ENCODE data around the gene PLEKHH1. TPM values are rescaled to one million over a fixed set of nuclear protein-coding genes. Genes with fewer than 3 reads are reported as not detected.
"Not testable (repeated sequence)": the region's sequence is repeated elsewhere in the genome, so short reads cannot be mapped to it uniquely, and the experiment has no call there.

The PLEKHH1 gene
- total RNA-seq, 4 donors from 2014 or later = 2.4 to 10.2 (median 4.6) TPM

DNA sequence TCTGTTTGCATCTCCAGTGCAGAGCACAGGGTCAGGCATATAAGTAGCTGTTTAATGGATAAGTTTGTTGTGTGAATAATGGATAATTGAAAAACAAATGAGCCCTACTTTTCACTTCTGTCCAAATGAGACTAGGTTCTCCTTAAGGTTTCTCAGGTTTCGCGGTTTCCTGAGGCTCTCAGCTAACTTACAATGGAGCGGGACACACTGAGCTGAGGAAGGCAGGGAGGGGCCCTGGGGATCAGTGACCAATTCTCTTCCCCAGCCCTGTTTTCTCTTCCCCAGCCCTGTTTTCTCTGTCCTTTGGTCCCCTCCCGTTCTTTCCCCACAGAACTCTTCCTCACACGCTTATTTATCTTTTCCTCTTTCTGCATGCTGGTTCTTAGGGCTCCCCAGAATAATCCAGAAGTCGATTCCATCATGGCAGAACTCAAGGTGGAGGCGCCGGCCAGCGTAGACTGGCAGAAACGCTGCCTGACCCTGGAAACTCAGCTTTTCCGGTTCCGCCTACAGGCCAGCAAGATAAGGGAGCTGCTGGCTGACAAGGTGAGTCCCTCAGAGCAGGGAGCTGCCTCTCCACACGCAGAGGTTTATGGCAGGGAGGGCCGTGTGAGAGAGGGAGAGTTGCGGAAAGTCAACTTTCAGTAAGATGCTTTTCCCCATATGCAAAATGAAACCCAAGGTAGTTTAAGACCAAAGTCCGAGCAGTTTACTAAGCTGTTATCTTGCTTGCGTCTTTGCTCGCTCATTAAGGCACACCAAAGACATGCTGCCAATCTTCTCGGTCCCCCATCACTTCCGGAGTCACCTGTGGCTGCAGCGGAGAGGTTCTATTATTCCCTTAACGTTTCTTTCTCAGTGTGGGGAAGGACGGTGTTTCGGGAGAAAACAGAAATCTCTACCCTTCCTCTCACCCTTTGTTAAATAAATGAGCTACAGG, 8.6 kb downstream of the PLEKHH1 start:
- peaks cover 0 to 32% (median 0%) of the 10 kb centered on the region in 3 donors for H3K36me3 ChIP-seq
- 63 to 69% methylated on average over 24 of the region's 24 CpGs for WGBS, 2 donors
- TF ChIP-seq CTCF (IDR thresholded peaks at IDR 0.05) = no peak
- no peak for TF ChIP-seq EP300 (IDR thresholded peaks at IDR 0.05)
- no peak for DNase-seq (ENCODE audit: low spot score in 2 of 2)
- H3K27me3 ChIP-seq = no peaks in the 10 kb centered on the region
- no peak overlapping the region for H3K4me3 ChIP-seq
- peak overlapping the region in 1 of 4 donors; percentile 66 for H3K27ac ChIP-seq
- peaks cover 0 to 13% (median 6%) of the 10 kb centered on the region in 4 donors for H3K4me1 ChIP-seq
- no peaks in the 10 kb centered on the region for H3K9me3 ChIP-seq

DNA sequence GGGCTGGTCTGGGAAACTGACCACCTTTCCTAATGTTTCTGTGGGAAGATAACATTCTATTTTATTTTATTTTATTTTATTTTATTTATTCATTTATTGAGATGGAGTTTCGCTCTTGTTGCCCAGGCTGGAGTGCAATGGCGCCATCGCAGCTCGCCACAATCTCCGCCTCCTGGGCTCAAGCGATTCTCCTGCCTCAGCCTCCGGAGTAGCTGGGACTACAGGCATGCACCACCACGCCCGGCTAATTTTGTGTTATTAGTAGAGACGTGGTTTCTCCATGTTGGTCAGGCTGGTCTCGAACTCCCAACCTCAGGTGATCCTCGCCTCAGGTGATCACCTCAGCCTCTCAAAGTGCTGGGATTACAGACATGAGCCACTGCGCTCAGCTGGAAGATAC, 9.5 kb downstream of the PLEKHH1 start:
- Histone ChIP-seq H3K36me3 (peaks cover 0 to 38% (median 0%) of the 10 kb centered on the region in 3 donors), H3K4me1 (peaks cover 0 to 11% (median 5%) of the 10 kb centered on the region in 4 donors)
- not testable (repeated sequence) for H3K4me3 ChIP-seq; H3K27ac ChIP-seq; H3K27me3 ChIP-seq; H3K9me3 ChIP-seq; DNase-seq (ENCODE audit: low spot score in 2 of 2)
- 92 to 93% methylated on average over 13 of the region's 13 CpGs for WGBS, 2 donors

DNA sequence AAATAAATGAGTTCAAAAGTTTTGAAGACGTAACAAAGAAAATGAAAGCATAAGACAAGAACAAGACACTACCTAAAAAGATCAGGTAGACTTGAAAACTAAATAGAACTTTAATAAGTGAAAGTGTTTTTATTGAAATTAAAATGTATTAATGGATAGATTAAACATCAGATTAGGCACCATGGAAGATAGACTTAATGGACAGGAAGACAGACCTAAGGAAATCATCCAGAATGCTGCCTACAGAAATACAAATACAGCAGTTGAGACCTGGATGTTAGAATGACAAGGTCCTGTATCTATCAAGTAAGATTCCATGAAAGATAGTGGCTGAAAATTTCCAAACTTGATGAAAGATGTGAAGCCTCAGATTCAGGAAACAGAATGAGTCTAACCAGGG, 11.5 kb downstream of the PLEKHH1 start:
- Histone ChIP-seq H3K4me1 (no peaks in the 10 kb centered on the region), H3K27ac (no peak overlapping the region), H3K27me3 (no peaks in the 10 kb centered on the region), H3K4me3 (no peak overlapping the region), H3K36me3 (peaks cover 0 to 40% (median 0%) of the 10 kb centered on the region in 3 donors), H3K9me3 (no peaks in the 10 kb centered on the region)
- TF ChIP-seq CTCF (IDR thresholded peaks at IDR 0.05) = no peak
- no peak for DNase-seq (ENCODE audit: low spot score in 2 of 2)
- whole genome bisulfite sequencing, 2 donors = 95 to 96% methylated on average over 1 of the region's 1 CpG

GRCh38 chr14:67547224-67547780, 14.2 kb downstream of the PLEKHH1 start:
- no peak overlapping the region for H3K27ac ChIP-seq
- TF ChIP-seq EP300 (IDR thresholded peaks at IDR 0.05) = no peak
- TF ChIP-seq POLR2A (IDR thresholded peaks at IDR 0.05) = no peak
- TF ChIP-seq CTCF (IDR thresholded peaks at IDR 0.05) = no peak
- WGBS, 2 donors = 83 to 87% methylated on average over 4 to 5 of the region's 5 CpGs
- DNase-seq (ENCODE audit: low spot score in 2 of 2) = no peak
- H3K36me3 ChIP-seq = peaks cover 0 to 35% (median 0%) of the 10 kb centered on the region in 3 donors
- H3K4me1 ChIP-seq = no peaks in the 10 kb centered on the region
- no peak overlapping the region for H3K4me3 ChIP-seq
- H3K9me3 ChIP-seq = no peaks in the 10 kb centered on the region
- H3K27me3 ChIP-seq = no peaks in the 10 kb centered on the region

DNA sequence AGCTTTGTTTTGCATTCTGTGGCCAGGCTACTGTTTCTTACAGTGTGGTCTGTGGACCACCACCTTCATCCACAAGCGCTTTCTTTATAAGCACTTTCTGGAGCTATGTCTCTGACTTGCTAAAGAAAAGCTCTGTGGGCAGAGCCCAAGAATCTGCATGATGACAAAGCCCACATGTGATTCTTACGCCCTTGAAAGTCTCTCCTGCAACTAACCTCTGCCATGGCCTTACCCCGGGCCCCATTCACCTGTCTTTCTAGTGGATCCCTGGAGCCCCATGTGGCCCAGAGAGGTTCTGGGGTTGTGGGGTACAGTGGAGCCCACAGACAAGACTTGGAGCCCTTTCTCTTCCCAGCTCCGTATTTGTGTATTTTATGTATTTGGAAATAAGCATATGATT, 16.6 kb downstream of the PLEKHH1 start:
- Histone ChIP-seq H3K4me3 (no peak overlapping the region), H3K27ac (no peak overlapping the region), H3K27me3 (no peaks in the 10 kb centered on the region), H3K36me3 (peaks cover 0 to 20% (median 0%) of the 10 kb centered on the region in 3 donors), H3K4me1 (no peaks in the 10 kb centered on the region), H3K9me3 (no peaks in the 10 kb centered on the region)
- no peak for TF ChIP-seq EP300 (IDR thresholded peaks at IDR 0.05)
- TF ChIP-seq POLR2A (IDR thresholded peaks at IDR 0.05) = no peak
- TF ChIP-seq CTCF (IDR thresholded peaks at IDR 0.05) = no peak
- no peak for DNase-seq (ENCODE audit: low spot score in 2 of 2)
- WGBS, 2 donors = 85 to 93% methylated on average over 4 of the region's 4 CpGs

Data from tibial nerve (tissue), 4 donors.